Testis (tissue), 2 donors: ENCODE results near the gene HIP1.

Experiments
- POLR2A ChIP-seq: fragments of 450-650 bp; IDR thresholded peaks from one replicate; pipeline ENCODE4 v1.6.1; 2017; ENCODE audit warnings: antibody characterized with exemption, mild to moderate bottlenecking, moderate library complexity
- TF ChIP-seq, protein P1 (sequence below), 3 experiments: fragments of 450-650 bp in 2 of 3; fragments of 200-600 bp in 1 of 3; sonication (generic) in 1 of 3; IDR thresholded peaks; one replicate each; pipeline ENCODE4 v1.5.1; 2016 to 2019; ENCODE audit warnings: antibody characterized with exemption in 3 of 3, mild to moderate bottlenecking in 2 of 3, moderate library complexity in 1 of 3

DNA sequence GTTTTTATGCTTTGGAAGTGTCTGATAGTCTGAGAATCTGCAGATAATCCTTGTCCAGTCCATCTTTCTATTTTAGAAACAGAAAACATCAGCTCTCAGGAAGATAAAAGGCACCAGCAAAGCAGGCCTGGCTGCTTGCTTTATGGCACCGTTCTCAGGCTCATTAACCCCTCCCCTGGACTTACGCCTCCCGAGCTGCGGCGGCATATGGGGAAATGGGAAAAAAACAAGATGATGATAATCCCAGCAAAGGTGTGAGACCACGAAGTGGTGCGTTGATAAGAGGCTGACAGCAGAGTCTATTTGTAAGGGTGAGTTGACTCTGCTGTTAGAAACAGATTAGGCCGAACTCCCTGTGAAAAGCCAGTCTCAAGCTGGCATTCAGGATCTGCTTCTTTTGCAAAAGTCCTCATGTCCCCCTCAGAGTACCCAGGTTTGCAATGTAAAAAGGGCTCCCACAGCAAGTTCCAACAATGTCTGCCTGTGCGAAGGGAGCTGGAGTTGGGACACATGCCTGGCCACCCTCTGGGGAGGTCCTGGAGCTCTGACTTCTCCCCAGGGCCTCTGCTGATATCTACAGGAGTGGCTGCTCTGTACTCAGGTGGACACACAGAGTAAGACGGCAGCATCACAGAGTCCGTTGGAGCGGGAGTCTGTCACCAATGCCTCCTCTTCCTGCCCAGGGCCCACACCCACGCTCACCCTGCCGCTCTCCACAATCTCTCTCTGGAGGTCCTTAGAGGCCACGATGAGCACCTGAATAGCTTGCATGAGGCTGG is 192.3 kb downstream of the HIP1 start:
- TF ChIP-seq, protein P1, sequence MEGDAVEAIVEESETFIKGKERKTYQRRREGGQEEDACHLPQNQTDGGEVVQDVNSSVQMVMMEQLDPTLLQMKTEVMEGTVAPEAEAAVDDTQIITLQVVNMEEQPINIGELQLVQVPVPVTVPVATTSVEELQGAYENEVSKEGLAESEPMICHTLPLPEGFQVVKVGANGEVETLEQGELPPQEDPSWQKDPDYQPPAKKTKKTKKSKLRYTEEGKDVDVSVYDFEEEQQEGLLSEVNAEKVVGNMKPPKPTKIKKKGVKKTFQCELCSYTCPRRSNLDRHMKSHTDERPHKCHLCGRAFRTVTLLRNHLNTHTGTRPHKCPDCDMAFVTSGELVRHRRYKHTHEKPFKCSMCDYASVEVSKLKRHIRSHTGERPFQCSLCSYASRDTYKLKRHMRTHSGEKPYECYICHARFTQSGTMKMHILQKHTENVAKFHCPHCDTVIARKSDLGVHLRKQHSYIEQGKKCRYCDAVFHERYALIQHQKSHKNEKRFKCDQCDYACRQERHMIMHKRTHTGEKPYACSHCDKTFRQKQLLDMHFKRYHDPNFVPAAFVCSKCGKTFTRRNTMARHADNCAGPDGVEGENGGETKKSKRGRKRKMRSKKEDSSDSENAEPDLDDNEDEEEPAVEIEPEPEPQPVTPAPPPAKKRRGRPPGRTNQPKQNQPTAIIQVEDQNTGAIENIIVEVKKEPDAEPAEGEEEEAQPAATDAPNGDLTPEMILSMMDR (IDR thresholded peaks at IDR 0.05): no peak
- TF ChIP-seq POLR2A: no peak
